Ectodermal cell (in vitro differentiated cells): ENCODE measurements around the gene LRCOL1. TPM values are rescaled to one million over a fixed set of nuclear protein-coding genes. Genes with fewer than 3 reads are reported as not detected.

ENCODE experiments used
- H3K27ac ChIP-seq: 2 replicates; pipeline ENCODE4 v1.7.0; 2013; ENCODE audit warnings: mild to moderate bottlenecking, low read depth, low read length; ENCODE audit not compliant: insufficient read depth, poor library complexity, severe bottlenecking
- H3K27me3 ChIP-seq: 2 replicates; pipeline ENCODE4 v1.7.0; 2013; ENCODE audit warnings: mild to moderate bottlenecking, low read length; ENCODE audit not compliant: insufficient read depth, control insufficient read depth, poor library complexity, severe bottlenecking
- H3K36me3 ChIP-seq: one replicate; pipeline ENCODE4 v1.7.0; 2013; ENCODE audit warnings: low read length; ENCODE audit not compliant: control insufficient read depth, insufficient read depth
- H3K4me1 ChIP-seq: one replicate; pipeline ENCODE4 v1.7.0; 2013; ENCODE audit warnings: low read length; ENCODE audit not compliant: control insufficient read depth, insufficient read depth
- H3K4me3 ChIP-seq: 2 replicates; pipeline ENCODE4 v1.7.0; 2013; ENCODE audit warnings: low read depth, low read length, control low read depth; ENCODE audit not compliant: insufficient read depth
- H3K9me3 ChIP-seq: 2 replicates; pipeline ENCODE4 v1.7.0; 2013; ENCODE audit warnings: mild to moderate bottlenecking, low read length, moderate library complexity; ENCODE audit not compliant: control insufficient read depth
- WGBS, 2 experiments: methylation state at CpG; one replicate each; pipeline ENCODE4 v1.1.7; 2013; ENCODE audit warnings: missing lambda C conversion rate in 2 of 2; 5-methylcytosine and 5-hydroxymethylcytosine counted together
- polyA plus RNA-seq, 4 experiments: library from polyadenylated mRNA; stranded (reverse); fragments of 50-300 nt; gene quantifications; one replicate each; pipeline ENCODE4 v1.2.3, GENCODE V29; 2013

Gene LRCOL1
- 0.46 TPM for polyA plus RNA-seq (2013, experiment 1 of 4)
- polyA plus RNA-seq (2013, experiment 2 of 4), result 0.32 TPM
- polyA plus RNA-seq (2013, experiment 3 of 4), result 0.59 TPM
- polyA plus RNA-seq (2013, experiment 4 of 4), result not detected

DNA sequence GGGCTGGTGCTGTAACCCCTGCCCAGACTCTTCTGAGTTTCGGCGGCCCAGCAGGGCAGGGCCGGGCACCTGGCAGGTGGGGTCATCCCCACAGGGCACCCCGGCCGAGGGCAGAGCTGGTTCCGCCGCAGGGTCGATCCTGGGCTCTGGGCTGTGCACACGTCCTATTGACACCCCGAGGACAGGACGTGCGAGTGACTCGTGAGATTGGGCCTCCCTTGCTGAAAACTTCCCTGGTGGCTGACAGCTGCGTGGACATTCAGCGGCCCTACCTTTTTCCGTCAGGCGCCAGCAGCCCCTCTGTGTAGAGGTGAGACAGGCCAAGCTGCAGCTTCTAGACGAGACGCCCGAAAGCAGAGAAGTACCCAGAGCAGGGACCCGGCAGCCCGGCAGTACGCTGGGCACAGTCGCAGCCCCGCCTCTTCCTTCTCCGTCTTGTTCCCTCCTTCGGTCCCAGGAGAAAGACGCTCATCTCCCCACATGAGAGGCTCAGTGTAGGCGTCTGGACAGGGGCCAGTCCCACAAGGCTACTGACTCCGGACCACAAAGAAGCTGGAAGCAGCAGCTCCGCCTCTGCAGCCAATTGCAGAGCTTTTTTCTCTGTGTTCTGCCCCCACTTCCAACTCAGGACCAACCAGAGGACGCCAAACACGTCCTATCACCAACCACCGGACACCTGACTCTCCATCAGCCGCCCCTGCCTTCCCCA, at the start of gene LRCOL1:
Gene LRCOL1 (minus strand): TSS at position 532 of the 709 bp plus-strand sequence. CDS start 4,331 bp downstream, outside the sequence.
- no peaks in the 10 kb centered on the region for H3K36me3 ChIP-seq
- no peaks in the 10 kb centered on the region for H3K9me3 ChIP-seq
- H3K27me3 ChIP-seq, result peaks cover 98% of the 10 kb centered on the region
- no peak within 1 kb of the TSS for H3K27ac ChIP-seq
- peaks cover 12% of the 10 kb centered on the region for H3K4me1 ChIP-seq
- 71 to 72% methylated on average over 35 of the region's 35 CpGs for WGBS, 2 experiments
- H3K4me3 ChIP-seq, result no peak within 1 kb of the TSS

DNA sequence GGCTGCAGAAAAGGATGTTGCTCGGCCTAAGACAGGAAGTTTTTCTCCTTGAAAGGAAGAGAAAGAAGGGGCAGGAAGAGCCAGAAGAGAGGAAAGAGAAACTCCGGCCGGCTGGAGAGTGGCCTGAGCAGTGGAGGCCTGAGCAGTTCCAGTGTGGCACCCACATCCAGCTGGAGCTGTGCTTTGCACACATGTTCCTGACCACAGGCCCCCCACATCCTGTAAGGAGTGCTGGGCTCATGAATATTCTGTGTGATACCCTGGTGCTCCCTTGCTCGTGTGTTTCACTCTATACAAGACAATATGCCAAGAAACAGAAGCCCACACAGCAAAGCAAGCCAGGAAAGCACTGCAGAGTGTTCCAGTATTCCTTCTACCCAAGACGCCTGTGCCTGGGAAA, 49.7 kb upstream of the LRCOL1 start:
- H3K4me3 ChIP-seq, result no peak overlapping the region
- peaks cover 86% of the 10 kb centered on the region for H3K36me3 ChIP-seq
- no peaks in the 10 kb centered on the region for H3K27me3 ChIP-seq
- 94 to 97% methylated on average over 5 of the region's 5 CpGs for whole genome bisulfite sequencing, 2 experiments
- H3K4me1 ChIP-seq, result no peaks in the 10 kb centered on the region
- H3K27ac ChIP-seq, result no peak overlapping the region
- no peaks in the 10 kb centered on the region for H3K9me3 ChIP-seq

DNA sequence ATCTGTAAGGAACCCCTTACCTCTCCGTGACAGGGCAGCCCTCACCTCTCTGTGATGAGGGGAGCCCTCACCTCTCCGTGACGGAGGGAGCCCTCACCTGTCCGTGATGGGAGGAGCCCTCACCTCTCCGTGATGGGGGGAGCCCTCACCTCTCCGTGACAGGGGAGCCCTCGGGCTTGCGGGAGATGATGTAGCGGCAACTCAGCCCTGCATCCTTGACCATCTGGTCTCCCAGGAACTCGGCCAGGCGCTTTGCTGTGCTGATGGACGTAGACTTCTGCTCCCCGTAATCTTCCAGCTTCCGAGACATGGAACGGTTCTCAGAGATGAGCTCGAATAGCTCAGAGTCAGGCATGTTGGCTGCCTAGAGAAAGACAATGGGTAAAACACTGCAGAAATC, 48.8 kb upstream of the LRCOL1 start:
- H3K4me3 ChIP-seq, result no peak overlapping the region
- WGBS, 2 experiments, result 93 to 94% methylated on average over 16 of the region's 16 CpGs

DNA sequence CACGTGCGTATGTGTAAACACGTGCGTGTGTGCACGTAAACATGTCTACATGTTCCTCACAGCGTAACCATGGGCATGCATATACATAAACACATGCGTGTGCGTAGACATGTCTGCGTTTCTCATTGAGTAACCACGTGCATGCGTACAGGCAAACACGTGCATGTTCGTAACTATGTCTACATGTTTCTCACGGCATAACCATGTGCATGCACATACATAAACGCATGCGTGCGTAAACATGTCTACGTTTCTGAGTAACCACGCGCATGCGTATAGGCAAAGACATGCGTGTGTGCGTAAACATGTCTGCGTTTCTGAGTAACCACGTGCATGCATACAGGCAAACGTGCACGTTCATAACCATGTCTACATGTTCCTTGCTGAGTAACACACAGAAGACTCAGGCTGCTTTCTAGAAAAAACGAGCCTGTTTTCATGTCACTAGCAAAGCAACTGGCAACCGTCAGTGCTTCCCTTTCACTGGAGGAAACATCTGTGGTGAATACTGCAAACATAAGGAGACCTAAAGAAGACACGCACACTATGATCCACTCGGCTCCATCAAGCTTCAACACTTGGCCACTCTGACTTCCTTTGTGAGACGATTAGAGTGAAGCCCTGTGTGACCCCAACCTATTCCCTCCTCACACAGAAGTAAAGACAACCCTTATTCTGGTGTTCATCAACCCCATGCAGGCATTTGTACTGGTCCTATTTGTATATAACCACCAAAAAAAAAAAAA, 47.9 kb upstream of the LRCOL1 start:
- H3K27ac ChIP-seq, result no peak overlapping the region
- no peak overlapping the region for H3K4me3 ChIP-seq
- H3K9me3 ChIP-seq, result no peaks in the 10 kb centered on the region
- no peaks in the 10 kb centered on the region for H3K27me3 ChIP-seq
- no peaks in the 10 kb centered on the region for H3K4me1 ChIP-seq
- peaks cover 82% of the 10 kb centered on the region for H3K36me3 ChIP-seq
- WGBS, 2 experiments, result 95 to 96% methylated on average over 32 of the region's 32 CpGs

More for the DNA sequence above, 48.8 kb upstream of the LRCOL1 start:
- Histone ChIP-seq H3K9me3 (no peaks in the 10 kb centered on the region), H3K27ac (no peak overlapping the region), H3K4me1 (no peaks in the 10 kb centered on the region), H3K36me3 (peaks cover 87% of the 10 kb centered on the region), H3K27me3 (no peaks in the 10 kb centered on the region)

DNA sequence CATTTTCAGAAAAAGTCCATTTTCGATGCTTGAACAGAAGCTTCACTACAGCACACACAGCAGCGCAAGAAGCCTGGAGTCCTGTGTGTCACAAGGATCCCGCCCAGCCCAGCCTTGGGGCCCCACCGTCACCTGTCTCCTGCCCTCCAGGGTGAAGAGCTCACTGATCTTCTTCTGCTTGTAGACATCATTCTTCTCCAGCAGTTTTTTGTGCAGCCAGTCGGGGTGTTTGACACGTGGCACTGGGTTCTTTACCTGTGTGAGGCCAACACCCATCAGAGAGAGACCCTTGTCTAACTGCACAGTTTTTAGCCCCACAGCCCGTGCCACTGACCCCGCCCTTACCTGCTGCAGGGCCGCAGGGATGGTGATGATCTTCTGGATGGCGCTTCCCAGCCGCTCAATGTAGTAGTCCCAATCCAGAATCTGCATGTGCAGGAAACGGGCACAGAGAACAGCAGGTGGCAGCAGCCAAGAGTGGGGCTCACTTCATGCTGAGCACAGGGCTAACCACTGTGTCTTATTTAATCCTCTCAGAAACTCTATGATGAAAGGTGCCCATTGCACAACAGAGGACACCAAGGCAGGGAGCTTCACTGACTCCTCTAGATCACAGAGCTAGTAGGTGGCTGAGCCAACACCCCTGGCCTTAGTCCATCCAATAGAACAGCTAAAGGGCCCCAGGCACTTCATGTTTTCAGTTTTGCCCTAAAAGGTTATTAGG, 46.8 kb upstream of the LRCOL1 start:
- Histone ChIP-seq H3K4me1 (no peaks in the 10 kb centered on the region), H3K36me3 (peaks cover 80% of the 10 kb centered on the region), H3K27ac (no peak overlapping the region), H3K9me3 (no peaks in the 10 kb centered on the region), H3K27me3 (no peaks in the 10 kb centered on the region), H3K4me3 (no peak overlapping the region)
- 96% methylated on average over 12 of the region's 12 CpGs for WGBS, 2 experiments

DNA sequence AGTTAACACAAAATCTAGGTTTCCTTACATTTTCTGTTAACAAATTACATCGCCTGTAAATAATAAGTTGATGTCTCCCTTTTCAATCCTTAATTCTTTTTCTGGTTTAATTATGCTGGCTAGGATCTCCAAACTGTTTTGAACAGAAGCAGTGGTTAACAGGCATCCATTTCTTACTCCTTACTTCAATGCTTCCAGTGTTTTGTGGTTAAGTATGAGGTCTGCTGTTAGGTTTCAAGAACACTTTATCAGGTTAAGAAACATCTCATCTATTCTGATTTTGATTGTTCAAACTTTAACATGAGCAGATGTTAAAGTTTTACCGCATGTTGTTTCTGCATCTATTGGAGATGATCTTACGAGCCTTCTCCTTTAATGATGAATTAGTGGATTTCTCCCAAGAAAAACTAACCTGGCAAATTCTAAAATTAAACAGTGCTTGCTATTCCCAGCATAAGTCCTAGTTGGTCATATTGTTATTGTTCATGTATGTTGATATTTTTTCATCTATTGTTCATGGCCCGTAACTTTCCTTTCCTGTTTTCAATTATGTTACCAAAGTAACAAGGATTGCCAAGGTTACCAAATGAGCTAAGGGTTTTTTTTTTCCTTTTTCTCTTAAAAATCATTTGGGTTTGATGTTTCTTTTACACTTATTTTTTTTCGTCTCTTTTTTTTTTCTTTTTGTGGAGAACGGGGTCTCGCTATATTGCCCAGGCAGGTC, 43.3 kb upstream of the LRCOL1 start:
- Histone ChIP-seq H3K36me3 (peaks cover 59% of the 10 kb centered on the region), H3K4me3 (no peak overlapping the region), H3K4me1 (no peaks in the 10 kb centered on the region), H3K27me3 (no peaks in the 10 kb centered on the region), H3K9me3 (no peaks in the 10 kb centered on the region), H3K27ac (no peak overlapping the region)
- 95 to 100% methylated on average over 3 to 7 of the region's 7 CpGs for WGBS, 2 experiments

DNA sequence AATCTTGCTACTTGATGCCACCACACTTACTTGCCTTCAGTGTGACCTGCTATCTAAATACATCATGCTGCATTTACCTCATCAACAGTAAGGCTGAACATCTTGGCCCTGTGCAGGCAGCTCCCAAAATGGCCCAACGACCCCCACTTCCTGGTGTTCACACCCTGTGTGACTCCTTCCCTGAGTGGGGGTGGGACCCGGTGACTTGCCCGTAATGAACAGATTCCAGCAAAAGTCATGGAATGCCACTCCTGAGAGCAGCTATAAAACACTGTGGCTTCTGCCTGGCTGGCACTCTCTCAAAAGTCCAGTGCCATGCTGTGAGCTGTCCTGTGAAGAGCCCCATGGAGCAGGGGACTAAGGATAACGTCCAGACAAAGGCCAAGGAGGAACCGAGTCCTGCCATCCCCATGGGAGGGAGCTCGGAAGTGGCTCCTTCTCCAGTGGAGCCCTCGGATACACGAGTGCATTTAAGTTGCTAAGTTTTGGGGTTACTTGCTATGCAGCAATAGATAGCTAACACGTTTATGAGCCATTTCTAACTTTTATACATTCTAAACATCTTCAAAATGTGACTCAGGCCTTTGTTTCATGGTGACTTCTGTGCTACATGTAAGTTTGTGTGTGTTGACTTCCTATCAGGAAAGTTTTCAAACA, 41.2 kb upstream of the LRCOL1 start:
- peaks cover 52% of the 10 kb centered on the region for H3K36me3 ChIP-seq
- no peak overlapping the region for H3K27ac ChIP-seq
- no peaks in the 10 kb centered on the region for H3K27me3 ChIP-seq
- H3K4me1 ChIP-seq, result no peaks in the 10 kb centered on the region
- no peaks in the 10 kb centered on the region for H3K9me3 ChIP-seq
- 88 to 89% methylated on average over 9 of the region's 9 CpGs for WGBS, 2 experiments
- H3K4me3 ChIP-seq, result no peak overlapping the region

DNA sequence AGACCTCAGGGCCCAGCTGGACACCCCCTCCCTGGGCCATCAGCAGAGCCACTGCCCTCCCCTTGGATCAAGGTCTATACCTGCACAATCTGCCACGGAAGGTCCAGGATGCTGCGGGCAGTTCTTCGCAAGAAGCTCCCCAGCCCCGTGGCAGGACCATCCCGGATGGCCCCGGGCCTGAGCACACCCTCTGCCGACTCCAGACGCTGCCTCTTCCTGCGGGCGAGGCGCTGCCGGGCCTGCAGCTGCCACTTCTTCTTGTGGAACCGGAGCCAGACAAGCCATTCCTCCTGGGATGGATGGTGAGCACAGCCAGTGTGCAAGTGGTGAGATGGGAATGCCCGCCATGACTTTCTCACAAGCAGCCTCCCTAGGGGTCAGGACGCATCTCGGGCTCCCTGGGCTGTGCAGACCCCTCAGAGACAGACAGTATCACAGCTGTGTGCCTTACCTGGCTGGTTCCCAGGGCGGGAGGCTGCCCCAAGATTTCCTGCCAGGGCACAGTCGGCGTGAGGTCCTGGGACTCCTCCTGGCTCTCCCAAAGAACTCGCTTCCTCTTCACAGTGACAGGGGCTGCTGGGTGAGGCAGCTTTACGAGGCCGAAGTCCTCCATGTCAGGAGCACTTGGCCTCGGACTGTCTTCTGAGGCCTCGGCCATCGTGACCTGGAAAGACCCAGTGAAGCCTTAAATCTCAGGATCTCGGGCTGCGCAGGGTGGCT, 39.0 kb upstream of the LRCOL1 start:
- Histone ChIP-seq H3K36me3 (peaks cover 41% of the 10 kb centered on the region), H3K9me3 (no peaks in the 10 kb centered on the region), H3K4me3 (no peak overlapping the region), H3K27me3 (no peaks in the 10 kb centered on the region), H3K4me1 (no peaks in the 10 kb centered on the region), H3K27ac (no peak overlapping the region)
- 94 to 95% methylated on average over 27 of the region's 27 CpGs for WGBS, 2 experiments

DNA sequence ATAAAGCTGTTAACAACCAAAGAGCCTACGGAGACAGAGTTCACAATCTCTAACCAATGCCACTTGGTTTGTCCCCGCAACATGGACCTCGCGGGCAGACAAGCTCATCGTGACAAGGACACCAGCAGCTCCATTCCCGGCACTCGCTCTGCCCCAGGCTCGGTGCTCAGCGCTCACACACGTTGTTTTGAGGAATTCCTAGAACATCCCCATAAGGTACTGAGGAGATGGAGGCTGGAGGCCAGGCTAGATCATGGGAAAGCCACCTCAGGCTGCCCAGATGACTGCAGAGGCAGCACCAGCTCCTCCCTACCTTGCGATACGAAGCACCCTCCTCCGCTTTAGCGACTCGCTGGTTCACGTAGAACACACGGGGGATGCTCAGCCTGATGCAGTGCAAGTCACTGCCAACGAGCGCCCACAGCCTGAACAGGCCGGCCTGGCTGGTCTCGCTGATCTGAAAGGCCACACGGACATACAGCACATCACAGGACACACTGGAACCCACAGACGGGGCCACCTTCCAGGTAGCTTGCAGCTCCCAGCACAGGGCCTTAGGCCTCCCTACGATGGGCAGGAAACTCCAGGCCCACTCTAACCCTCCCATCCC, 38.3 kb upstream of the LRCOL1 start:
- H3K27ac ChIP-seq, result no peak overlapping the region
- no peaks in the 10 kb centered on the region for H3K4me1 ChIP-seq
- 95 to 96% methylated on average over 24 of the region's 24 CpGs for WGBS, 2 experiments
- H3K36me3 ChIP-seq, result peaks cover 41% of the 10 kb centered on the region
- no peak overlapping the region for H3K4me3 ChIP-seq
- H3K9me3 ChIP-seq, result no peaks in the 10 kb centered on the region
- H3K27me3 ChIP-seq, result no peaks in the 10 kb centered on the region
